Sciatic nerve (tissue), 2 donors: ENCODE data around the gene AP3S2. TPM values are rescaled to one million over a fixed set of nuclear protein-coding genes. Genes with fewer than 3 reads are reported as not detected.
A peak's percentile ranks its signal among the peaks of the same experiment; 100 is the strongest.

Experiments used
- ATAC-seq: fragments of 200-7000 bp; cut with Tn5 transposase; one replicate; pipeline ENCODE4 v1.9.1; 2020; ENCODE audit warnings: mild to moderate bottlenecking, moderate library complexity
- DNase-seq: peaks from one replicate; pipeline ENCODE4 v3.0.0-alpha.2; 2020; ENCODE audit warnings: low spot score
- intact Hi-C: fragments of 100-400 bp; cut with DNase I; formaldehyde crosslinking; loops from one replicate; pipeline ENCODE4 v1.14.2; 2022
- total RNA-seq: library from RNA; stranded (reverse); fragmentation: NEBNext Ultra II Directional; extraction: Animal tissue kit (Norgen Biotek cat#: 25700); gene quantifications from one replicate; pipeline ENCODE4 v1.2.1, GENCODE V29; 2021
- donor health status: DM: no; HTN: no; CAD: no.
- donor health status: DM: no; HTN: no; CAD: no.

AP3S2 gene
- total RNA-seq, 1 donor from 2014 or later = 41.8 TPM

DNA sequence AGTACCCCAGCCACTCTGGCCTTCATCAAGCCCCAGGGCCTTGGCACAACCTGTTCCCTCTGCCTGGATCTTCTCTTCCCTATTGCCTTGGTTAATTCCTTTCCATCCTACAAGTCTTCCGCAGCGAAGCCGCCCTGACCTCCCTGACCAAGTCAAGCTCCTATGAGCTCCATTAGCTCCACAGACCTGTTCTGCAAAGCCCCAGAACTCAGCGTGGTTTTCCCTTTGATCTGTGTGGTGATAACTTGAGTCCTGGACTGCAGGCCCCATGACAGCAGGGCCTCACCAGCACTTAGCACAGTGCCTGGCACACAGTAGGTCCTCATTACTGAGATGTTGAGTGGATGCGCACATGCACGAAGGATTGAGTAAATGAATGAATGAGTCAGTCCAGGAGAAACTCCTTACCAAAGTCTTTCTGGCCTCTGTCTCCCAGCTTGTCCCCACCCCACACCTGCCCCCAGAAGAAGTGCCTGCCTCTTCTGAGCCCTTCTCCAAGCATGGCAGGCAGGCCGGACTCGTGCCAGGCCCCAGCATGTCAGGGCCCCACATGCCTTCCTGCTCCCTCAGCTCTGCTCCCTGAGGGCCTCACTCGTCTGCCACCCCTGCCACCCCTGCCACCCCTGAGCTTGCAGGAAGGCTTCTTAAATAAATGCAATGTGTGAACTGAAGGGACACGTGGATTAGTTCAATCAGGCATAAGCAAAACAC, 85.5 kb downstream of the AP3S2 start:
- intact Hi-C loops = no loop called here
- no peak for ATAC-seq

DNA sequence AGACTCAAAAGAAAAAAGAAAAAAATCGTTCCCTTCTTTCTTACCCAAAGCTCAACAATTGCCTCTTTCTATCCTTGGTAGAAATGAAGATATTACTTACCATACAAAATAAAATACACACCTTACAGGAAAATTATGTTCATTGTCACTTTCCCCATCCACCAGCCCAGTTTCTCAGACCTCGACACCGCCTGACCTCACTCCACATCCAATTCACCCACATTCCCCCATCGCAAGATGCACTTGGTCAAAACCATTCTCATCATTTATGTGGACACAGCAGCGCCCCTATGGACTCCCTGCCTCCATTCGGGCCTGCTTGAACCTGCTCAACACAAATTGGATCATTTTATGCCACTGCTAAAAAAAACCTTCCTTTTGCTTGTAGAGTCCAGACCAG, 86.1 kb downstream of the AP3S2 start:
- no peak for ATAC-seq
- DNase-seq = no peak
- intact Hi-C loops = no loop called here

More for the DNA sequence above, 85.5 kb downstream of the AP3S2 start:
- no peak for DNase-seq

DNA sequence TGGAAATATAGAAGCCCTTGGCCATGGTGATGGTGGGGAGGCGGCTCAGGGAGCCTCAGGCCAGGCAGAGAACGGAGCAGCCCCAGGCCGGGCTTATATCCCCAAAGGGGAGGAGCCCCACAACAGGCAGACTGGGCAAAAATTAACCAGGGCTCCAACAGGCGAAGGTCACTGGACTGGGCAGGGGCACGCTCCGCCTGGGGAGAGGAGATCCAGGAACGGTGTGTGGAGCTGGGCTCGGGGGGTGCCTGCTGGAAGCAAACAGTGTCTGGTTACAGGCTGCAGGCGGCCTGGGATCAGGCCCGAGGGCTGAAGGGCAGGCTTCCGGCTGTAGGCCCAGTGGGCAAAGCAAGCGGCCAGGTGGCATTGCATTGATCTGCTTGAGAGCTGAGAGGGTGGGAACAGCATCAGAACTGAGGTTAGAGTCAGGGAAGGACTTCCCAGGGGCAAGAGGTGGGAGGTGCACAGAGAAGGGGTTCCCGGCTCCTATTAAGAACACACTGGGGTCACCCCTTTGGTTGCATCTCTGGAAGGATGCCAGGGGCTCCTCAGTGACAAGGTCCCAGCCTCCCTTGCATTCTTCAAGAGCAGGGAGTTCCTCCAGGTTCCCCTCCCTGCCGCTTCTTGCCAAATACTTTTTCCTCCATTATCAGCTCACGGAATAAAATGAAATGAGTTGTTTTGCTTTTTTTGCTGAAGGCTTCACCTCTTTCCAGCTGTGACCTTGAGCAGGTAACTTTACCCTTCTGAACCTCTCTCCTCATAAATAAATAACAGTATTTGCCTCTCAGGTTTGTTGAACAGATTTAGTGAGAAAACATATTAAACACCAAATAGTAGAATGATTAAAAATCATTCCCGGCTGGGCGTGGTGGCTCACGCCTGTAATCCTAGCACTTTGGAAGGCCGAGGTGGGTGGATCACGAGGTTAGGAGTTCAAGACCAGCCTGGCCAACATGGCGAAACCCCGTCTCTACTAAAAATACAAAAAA, 86.9 kb downstream of the AP3S2 start:
- DNase-seq (no peak), ATAC-seq (no peak)
- intact Hi-C loops = no loop called here

DNA sequence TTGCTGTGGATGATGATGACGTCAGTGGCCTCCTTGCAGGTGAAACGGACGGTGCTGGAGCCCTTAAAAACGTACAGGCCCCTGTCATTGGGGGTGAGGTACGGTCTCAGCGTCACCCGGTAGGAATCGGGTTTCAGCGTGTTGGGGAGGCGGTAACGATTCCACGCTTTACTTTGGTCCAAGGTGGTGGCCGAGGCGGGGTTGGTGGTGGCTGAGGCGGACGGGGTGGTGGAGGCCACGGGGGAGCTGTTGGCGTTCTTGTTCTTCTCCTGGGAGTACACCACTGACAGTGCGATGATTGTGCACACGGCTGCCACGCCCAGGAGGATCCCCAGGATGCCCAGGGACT, 87.6 kb downstream of the AP3S2 start:
- ATAC-seq (no peak), DNase-seq (no peak)
- intact Hi-C loops = no loop called here

DNA sequence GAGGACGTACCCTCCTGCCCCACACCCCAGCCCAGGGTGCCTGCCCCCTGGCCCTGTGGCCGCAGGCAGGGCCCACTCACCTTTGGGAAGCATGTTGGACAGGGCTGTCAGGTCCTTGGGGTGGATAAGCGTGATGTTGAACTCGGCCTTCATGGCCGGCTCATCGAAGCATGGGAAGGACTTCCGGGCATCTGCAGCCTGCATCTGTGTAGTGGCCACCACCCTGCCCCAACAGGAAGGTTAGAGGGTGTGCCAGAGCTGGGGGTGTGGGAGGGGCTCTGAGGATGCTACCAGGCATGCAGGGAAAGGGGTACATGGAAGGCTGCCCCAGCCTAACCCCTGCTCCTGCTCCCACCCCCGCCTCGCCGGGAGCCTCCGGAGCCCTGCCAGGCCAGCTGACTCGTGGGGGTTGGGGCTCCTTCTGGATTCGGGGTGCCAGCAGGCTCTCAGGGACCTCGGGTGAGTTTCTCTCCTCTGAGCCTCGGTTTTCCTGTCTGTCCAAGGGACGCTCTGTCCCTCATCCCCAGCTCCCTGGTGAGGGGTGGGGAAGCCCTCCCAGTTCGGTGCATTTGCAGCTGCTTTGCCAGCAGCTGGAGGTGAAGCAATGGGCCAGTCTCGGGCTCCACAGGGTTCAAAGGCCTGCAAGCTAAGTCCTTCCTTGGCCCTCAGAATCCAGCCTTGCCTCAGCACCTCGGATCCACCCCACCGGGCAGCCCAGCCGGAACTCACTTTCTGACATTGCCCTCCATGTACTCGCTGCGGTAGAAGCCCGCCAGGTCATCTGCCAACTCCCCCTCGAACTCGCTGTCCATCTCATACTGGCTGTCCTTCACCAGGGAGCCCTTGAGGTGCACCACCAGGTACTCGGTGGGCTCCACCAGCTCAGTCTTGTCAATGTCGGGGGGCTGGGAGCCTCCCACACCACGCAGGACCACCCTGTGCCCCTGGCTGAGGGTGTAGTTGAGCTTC, 88.3 kb downstream of the AP3S2 start:
- intact Hi-C loops = no loop called here
- no peak for DNase-seq
- no peak for ATAC-seq

DNA sequence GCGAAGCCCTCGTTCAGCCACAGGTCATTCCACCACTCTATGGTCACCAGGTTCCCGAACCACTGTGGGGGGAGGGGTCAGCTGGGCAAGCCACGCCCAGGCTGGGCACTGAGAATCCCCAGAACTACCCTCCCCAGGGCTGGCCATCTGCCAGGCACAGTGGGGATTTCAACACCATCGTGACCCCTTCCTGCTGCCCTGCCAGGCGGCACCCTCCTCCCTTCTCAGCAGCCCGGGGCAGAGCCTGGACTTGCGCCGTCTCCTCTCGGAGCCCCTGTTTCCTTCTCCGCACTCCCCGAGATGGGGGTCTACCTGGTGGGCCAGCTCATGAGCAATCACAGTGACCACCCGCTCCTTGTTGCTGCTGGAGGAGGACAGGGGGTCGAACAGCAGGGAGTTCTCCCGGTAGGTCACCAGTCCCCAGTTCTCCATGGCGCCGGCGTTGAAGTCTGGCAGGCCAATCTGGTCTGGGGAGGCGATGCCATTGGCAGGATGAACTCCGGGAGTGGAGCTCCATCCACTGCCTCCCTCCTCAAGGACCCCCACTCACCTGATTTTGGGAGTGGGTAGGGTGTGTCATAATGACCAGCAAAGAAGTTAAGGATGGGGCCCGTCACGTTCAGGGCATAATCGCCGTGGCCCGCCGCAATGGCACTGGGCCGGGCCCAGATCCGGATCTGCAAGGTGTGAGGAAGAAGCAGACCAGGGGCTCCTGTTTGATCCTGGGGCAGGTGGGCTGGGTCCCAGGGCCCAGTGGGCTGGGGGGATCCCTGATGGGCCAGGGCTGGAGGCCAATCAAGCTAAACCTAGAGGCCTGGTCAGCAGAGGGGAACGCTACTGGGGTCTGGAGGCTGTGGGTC, 89.6 kb downstream of the AP3S2 start:
- DNase-seq (no peak), ATAC-seq (no peak)
- intact Hi-C loops = no loop called here

DNA sequence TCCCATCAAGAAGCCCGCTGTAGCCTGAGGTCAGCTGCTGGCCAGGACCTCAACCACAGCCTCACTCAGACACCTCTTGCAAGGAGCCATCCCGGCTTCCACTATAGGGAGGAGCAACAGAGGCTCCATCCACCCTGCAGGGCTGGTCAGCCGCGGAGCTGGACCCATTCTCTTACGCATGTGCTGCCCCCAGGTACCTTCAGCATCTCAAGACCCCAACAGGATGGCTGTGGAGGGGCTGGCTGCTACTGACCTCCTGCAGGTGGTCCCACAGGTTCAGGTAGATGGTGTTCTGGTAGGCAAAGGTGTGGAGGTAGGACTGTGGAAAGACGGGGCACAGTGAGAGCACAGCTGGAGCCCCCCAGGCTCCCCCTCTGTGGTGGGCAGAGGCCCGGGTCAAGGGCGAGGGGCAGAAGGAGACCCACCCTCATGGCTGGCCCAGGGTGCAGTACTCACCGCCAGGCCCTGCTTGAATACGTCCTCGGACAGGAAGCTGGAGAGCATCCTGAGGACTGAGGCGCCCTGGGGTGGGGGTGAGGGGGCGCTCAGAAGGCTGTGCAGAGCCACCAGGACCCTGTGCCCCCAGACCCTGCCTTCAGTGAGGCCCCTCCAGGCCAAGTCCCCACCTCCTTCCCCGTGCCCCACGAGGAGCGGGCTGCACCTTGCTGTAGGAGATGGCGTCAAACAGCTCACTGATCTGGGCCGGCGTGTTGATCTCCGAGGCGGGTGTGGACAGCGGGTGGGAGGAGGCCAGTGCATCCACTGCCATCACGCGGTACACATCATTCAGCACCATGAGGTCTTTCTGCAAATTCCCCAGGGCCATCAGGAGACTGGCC, 90.6 kb downstream of the AP3S2 start:
- ATAC-seq (no peak), DNase-seq (no peak)
- intact Hi-C loops = no loop called here

DNA sequence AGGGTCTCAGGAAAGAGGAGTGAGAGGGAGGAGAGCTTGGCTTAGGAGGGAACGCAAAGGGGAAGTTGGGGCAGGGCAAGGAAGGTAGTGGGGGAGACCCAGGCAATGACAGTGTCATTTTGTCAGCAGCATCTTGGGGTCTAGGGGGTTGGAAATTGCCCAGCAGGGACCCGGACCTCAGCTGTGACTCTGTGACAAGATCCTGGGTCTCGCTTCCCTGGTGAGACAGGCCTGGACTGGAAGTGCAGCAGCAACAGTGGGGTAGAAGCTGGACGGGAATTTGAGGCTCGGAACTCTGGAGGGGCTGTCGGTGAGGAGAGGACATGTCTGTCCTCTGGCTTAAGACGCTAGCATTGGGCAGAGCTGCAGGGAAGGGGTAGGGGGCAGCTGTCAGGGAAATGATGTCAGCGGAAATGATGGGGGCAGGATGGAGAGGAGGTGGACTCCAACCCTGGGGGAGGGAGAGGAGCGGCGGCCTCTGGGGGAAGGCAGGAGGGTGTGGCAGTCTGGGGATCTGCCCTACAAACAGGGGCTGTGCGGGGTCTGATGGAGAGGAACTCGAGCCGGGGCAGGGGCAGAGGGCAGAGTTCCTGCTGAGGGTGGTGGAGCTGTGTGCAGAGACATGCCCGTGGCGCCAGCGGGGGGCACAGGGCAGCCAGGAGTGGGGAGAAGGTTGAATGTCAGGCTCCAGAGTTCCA, 91.4 kb downstream of the AP3S2 start:
- ATAC-seq (no peak), DNase-seq (no peak)
- intact Hi-C loops = no loop called here

DNA sequence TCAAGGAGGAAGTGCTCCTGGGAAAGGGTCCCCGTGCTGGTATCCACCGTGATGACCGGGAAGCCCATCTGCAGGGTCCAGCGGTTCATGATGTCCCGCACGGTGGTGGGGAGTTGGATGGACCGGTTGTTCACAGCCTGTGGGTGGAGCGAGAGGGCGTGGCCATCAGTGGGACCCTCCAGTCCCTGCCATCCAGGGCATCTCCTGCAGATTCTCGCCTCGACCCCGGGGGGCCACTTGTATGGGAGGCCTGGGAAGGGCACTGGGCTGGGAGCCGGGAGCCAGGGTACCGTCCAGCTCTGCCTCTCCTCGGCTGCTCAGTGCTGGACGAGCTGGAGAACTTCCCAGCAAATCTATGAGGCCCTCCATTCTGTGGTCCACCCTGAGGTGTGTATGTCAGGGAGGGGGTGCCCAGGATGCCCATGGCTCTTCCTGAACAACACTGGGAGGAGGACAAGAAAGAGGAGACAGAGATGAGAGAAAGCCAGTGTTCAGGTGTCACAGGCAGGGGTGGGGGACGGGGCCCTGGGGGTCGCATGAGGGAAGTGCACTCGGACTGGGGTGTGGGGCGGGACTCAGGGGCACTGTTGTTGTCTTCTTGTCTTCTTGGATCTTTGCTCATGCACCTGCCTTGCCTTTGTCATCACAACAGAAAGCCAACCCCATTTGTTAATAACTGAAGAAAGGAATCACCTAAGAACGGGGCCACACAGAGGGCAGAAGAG, 92.2 kb downstream of the AP3S2 start:
- DNase-seq (no peak), ATAC-seq (no peak)
- intact Hi-C loops = no loop called here

DNA sequence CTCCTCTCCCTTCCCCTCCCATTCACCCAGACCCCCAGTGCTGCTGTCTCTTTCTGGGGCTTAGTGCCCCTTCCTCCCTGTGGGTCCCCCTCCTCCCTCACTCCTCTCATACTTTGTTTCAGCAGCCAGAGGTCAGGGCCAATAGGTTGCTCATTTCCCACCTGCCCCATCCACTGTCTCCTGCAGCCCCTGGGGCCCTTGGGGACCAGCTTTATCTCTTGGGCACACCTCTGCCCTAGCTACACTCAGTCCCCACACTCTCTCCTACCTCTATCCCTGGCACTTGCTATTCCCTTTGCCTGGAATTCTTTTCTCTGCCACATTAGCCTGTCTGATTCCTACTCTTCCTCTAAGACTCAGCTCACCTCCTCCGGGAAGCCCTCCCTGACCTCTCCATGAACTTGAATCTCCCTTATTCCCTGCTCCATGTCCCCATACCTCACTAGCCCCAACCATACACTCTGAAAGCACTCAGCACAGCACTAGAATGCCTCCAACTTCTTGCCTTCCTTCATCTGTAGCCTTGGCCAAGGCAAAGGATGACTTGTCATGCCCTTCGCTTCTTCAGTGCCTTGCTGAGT, 93.8 kb downstream of the AP3S2 start:
- no peak for DNase-seq
- intact Hi-C loops = no loop called here
- no peak for ATAC-seq

DNA sequence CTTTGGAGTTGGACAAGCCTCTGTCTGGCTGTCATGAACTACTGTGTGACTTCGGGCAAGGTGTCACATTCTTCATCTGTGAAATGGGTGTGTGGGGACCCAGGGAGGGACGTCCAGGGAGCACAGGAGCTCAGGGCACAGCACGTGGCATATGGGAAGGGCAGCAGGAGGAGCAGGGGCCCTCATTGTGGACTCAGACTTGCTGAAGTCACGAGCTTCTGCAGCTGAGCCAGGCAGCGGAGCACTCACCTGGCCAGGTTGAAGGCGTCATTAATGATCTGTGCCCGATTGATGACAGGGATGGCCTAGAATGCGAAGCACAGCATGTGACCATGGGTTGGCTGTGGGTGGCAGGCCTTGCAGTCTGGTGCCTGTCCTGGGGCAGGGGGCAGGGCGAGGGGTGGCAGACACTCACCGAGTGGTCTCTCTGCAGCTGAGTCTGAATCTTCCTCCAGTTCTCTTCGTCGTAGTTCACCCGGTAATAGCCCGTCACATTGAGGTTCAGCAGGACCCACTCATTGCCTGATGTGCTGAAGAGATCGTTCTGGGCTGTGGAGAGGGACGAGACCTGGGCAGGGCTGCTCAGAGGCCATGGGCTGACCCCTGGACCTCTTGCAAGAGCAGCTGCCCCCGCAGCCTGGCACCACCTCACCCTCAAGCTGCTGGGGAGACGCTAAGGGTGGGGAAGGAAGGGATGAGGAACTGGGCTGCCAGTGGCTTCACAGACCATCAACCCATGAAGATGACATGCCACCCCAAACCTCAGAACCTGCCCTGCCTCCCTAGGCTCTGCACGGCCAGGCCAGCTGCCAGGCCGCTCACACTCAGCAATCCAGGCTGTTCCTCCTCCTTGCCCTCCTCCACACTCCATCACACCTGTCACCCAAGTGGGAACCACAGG, 94.5 kb downstream of the AP3S2 start:
- intact Hi-C loops = no loop called here
- ATAC-seq (no peak), DNase-seq (no peak)

DNA sequence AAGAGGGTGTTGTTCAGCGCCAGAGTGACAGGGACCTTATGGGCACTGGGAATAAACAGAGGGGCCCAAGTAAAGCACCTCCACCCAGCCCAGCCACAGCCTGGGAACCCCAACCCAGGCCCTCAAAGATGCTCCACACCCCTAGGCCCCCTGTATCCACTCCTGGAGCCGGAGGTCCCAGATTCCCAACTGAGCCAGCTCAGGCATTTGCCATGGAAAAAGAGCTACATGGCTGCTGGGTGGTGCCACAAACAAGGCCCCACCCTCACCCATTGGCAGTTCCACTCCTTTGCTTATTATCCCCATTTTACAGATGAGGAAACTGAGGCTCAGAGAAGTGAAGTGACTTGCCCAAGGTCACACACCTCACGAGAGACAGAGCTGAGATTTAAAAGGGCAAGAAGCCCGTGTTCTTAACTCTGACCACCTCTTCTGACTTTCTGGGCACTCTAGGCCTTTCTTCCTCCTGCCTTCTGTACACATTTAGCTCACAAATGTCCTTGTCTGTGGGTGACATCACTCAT, 96.1 kb downstream of the AP3S2 start:
- ATAC-seq (no peak), DNase-seq (no peak)
- intact Hi-C loops = no loop called here

DNA sequence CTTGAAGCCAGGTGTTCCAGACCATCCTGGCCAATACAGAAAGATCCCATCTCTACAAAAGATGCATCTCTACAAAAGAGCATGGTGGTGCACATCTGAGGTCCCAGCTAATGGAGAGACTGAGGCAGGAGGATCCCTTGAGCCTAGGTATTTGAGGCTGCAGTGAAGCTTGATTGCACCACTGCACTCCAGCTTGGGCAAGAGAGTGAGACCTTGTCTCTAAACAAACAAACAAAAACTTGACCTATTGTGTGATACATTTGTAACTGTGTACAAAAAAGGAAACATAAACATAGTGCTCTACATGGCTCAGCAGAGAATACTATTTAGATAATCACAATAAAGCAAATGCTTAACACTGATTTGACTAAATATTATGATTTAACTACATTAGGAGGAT, 97.8 kb downstream of the AP3S2 start:
- no peak for ATAC-seq
- intact Hi-C loops = no loop called here
- DNase-seq = no peak

DNA sequence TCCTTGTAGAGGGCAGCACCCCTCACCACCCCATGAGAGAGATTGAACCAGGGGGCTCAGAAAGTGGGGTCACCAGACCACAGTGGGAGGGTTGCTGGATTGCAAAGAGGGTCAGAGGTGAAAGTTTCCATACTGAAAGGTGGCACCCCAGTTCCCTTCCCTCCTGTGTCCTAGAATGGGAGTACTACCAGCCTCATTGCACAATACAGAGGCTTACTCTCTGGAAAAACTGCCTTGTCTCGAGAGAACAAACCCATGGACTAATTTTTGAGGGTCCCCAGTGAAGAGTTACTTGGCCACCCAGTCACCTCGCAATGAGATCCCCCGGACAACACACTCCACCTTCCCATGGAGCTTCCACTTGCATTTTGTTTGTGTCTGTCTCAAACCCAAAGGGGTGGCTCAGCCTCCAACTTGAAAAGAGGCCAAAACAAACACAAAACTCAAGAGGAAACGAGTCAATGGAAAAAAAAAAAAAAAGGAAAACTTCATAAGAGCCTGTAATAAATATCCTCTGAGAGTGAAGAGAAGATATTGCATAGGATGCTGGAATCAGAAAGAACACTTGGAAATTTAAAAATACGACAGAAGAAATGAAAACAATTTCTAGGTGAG, 99.1 kb downstream of the AP3S2 start:
- intact Hi-C loops = no loop called here
- DNase-seq = no peak
- peak; percentile 73 for ATAC-seq
